ENCODE measurements around the gene SIN3A.
"Not testable (repeated sequence)": the region's sequence is repeated elsewhere in the genome, so short reads cannot be mapped to it uniquely, and the experiment has no call there.

SIN3A gene

GRCh38 chr15:75353604-75354003 lies 97.9 kb downstream of the SIN3A start:
- no peak for DNase-seq

GRCh38 chr15:75352186-75353080 lies 99.1 kb downstream of the SIN3A start:
- no peak for DNase-seq

- DNase-seq = no peak
Measured at GRCh38 chr15:75350601-75351361, 100.7 kb downstream of the SIN3A start.

GRCh38 chr15:75349851-75350588 lies 101.5 kb downstream of the SIN3A start:
- DNase-seq = no peak

- not testable (repeated sequence) for DNase-seq
Measured at GRCh38 chr15:75349351-75349669, 102.2 kb downstream of the SIN3A start.

GRCh38 chr15:75348562-75349350 lies 102.7 kb downstream of the SIN3A start:
- no peak for DNase-seq

- no peak for DNase-seq
Measured at GRCh38 chr15:75348034-75348561, 103.4 kb downstream of the SIN3A start.

GRCh38 chr15:75347222-75348033 lies 104.1 kb downstream of the SIN3A start:
- DNase-seq = no peak

- no peak for DNase-seq
Measured at GRCh38 chr15:75346796-75347221, 104.7 kb downstream of the SIN3A start, which contains the start of gene NEIL1. Gene NEIL1, plus strand, starts transcription at chr15:75347039. Its CDS starts 1,867 bp downstream, at chr15:75348906.

GRCh38 chr15:75343953-75344352 lies 107.5 kb downstream of the SIN3A start:
- DNase-seq = not testable (repeated sequence)

GRCh38 chr15:75342221-75342620 lies 109.3 kb downstream of the SIN3A start:
- no peak for DNase-seq

- no peak for DNase-seq
Measured at GRCh38 chr15:75339531-75340240, 111.8 kb downstream of the SIN3A start.

GRCh38 chr15:75338661-75339240 lies 112.7 kb downstream of the SIN3A start:
- DNase-seq = no peak

GRCh38 chr15:75335705-75336355 lies 115.7 kb downstream of the SIN3A start, which contains the start of gene COMMD4:
Gene COMMD4, plus strand, starts transcription at chr15:75336063. Its CDS starts 27 bp downstream, at chr15:75336090.
- peak; percentile 87 for DNase-seq

GRCh38 chr15:75335313-75335704 lies 116.2 kb downstream of the SIN3A start:
- DNase-seq = no peak

GRCh38 chr15:75333654-75334419 lies 117.7 kb downstream of the SIN3A start:
- DNase-seq = not testable (repeated sequence)

- DNase-seq = not testable (repeated sequence)
Measured at GRCh38 chr15:75332093-75332492, 119.4 kb downstream of the SIN3A start.

GRCh38 chr15:75329571-75329970 lies 121.9 kb downstream of the SIN3A start:
- no peak for DNase-seq

Data from amniotic stem cell (primary cell).